Activated B cell treated with CpG ODN at 0.5 μM for 24 hours (primary cell): Measurements from ENCODE around the gene TGFBRAP1. TPM values are rescaled to one million over a fixed set of nuclear protein-coding genes. Genes with fewer than 3 reads are reported as not detected.

Source experiments
- ATAC-seq: fragments of 200-7000 bp; cut with Tn5 transposase; one replicate; pipeline ENCODE4 v1.10.0; 2021; ENCODE audit warnings: low read depth, mild to moderate bottlenecking, moderate library complexity
- CTCF ChIA-PET: fragments of 350-600 bp; sonication (Branson Sonifier 250); formaldehyde crosslinking; loops from one replicate; lab custom pipeline; 2021; ENCODE audit warnings: antibody characterized with exemption; lab: Charles Lee
- POLR2A ChIA-PET: fragments of 350-600 bp; sonication (Branson Sonifier 250); formaldehyde crosslinking; loops from one replicate; lab custom pipeline; 2021; ENCODE audit warnings: antibody characterized with exemption; lab: Charles Lee
- DNase-seq: peaks from one replicate; pipeline ENCODE4 v3.0.0; 2022
- H3K27ac Mint-ChIP-seq: one replicate; pipeline ENCODE4 v1.8.0; 2020; ENCODE audit warnings: mixed read lengths
- H3K27me3 Mint-ChIP-seq: one replicate; pipeline ENCODE4 v1.8.0; 2021; ENCODE audit warnings: mixed read lengths
- H3K36me3 Mint-ChIP-seq: one replicate; pipeline ENCODE4 v1.8.0; 2021; ENCODE audit warnings: low read depth, mixed read lengths
- H3K4me1 Mint-ChIP-seq: one replicate; pipeline ENCODE4 v1.8.0; 2021; ENCODE audit warnings: mixed read lengths
- H3K4me3 Mint-ChIP-seq: one replicate; pipeline ENCODE4 v1.8.0; 2020; ENCODE audit warnings: mild to moderate bottlenecking, mixed read lengths
- H3K9me3 Mint-ChIP-seq: one replicate; pipeline ENCODE4 v1.8.0; 2020; ENCODE audit warnings: mixed read lengths
- CTCF ChIP-seq: fragments of 200-600 bp; IDR thresholded peaks from one replicate; pipeline ENCODE4 v1.8.0; 2022; ENCODE audit warnings: antibody characterized with exemption, mild to moderate bottlenecking
- intact Hi-C: fragments of 100-400 bp; cut with micrococcal nuclease; formaldehyde crosslinking; loops from one replicate; pipeline ENCODE4 v1.15.1; 2024
- total RNA-seq: library from RNA; stranded (reverse); gene quantifications from 2 replicates; pipeline ENCODE4 v1.2.3, GENCODE V29; 2022

The TGFBRAP1 gene
- total RNA-seq, 1 donor from 2014 or later, result 25.2 TPM

GRCh38 chr2:105279126-105279525, 50.4 kb downstream of the TGFBRAP1 start:
- TF ChIP-seq CTCF, result no peak
- ATAC-seq (no peak), DNase-seq (no peak)
- no peak overlapping the region for H3K27ac Mint-ChIP-seq
- intact Hi-C loops, result no loop called here
- no peaks in the 10 kb centered on the region for H3K4me1 Mint-ChIP-seq
- no peak overlapping the region for H3K4me3 Mint-ChIP-seq
- peaks cover 95% of the 10 kb centered on the region for H3K36me3 Mint-ChIP-seq
- CTCF ChIA-PET, result no interaction called here
- H3K27me3 Mint-ChIP-seq, result no peaks in the 10 kb centered on the region
- no peaks in the 10 kb centered on the region for H3K9me3 Mint-ChIP-seq
- POLR2A ChIA-PET, result no interaction called here

GRCh38 chr2:105278654-105279053, 50.9 kb downstream of the TGFBRAP1 start:
- Mint-ChIP-seq H3K27ac (no peak overlapping the region), H3K36me3 (peaks cover 96% of the 10 kb centered on the region), H3K4me1 (no peaks in the 10 kb centered on the region), H3K9me3 (no peaks in the 10 kb centered on the region), H3K4me3 (no peak overlapping the region), H3K27me3 (no peaks in the 10 kb centered on the region)
- no peak for TF ChIP-seq CTCF
- CTCF ChIA-PET, result no interaction called here
- ATAC-seq (no peak), DNase-seq (no peak)
- POLR2A ChIA-PET, result no interaction called here
- intact Hi-C loops, result no loop called here

- POLR2A ChIA-PET, result no interaction called here
- Mint-ChIP-seq H3K4me3 (no peak overlapping the region), H3K36me3 (peaks cover 98% of the 10 kb centered on the region), H3K4me1 (no peaks in the 10 kb centered on the region), H3K27me3 (no peaks in the 10 kb centered on the region), H3K27ac (no peak overlapping the region), H3K9me3 (no peaks in the 10 kb centered on the region)
- no peak for TF ChIP-seq CTCF
- ATAC-seq (no peak), DNase-seq (no peak)
- CTCF ChIA-PET, result no interaction called here
- intact Hi-C loops, result no loop called here
Measured at GRCh38 chr2:105274046-105274445, 55.5 kb downstream of the TGFBRAP1 start.

- no peak overlapping the region for H3K27ac Mint-ChIP-seq
- no peaks in the 10 kb centered on the region for H3K4me1 Mint-ChIP-seq
- ChIA-PET CTCF (no interaction called here), POLR2A (no interaction called here)
- peaks cover 98% of the 10 kb centered on the region for H3K36me3 Mint-ChIP-seq
- DNase-seq, result no peak
- TF ChIP-seq CTCF, result no peak
- intact Hi-C loops, result no loop called here
- no peak overlapping the region for H3K4me3 Mint-ChIP-seq
- H3K9me3 Mint-ChIP-seq, result no peaks in the 10 kb centered on the region
- no peak for ATAC-seq
- H3K27me3 Mint-ChIP-seq, result no peaks in the 10 kb centered on the region
Measured at GRCh38 chr2:105272176-105272575, 57.4 kb downstream of the TGFBRAP1 start.

GRCh38 chr2:105271393-105272045, 58.0 kb downstream of the TGFBRAP1 start:
- ATAC-seq, result no peak
- intact Hi-C loops, result no loop called here
- Mint-ChIP-seq H3K27me3 (no peaks in the 10 kb centered on the region), H3K4me3 (no peak overlapping the region), H3K4me1 (no peaks in the 10 kb centered on the region), H3K36me3 (peaks cover 98% of the 10 kb centered on the region), H3K27ac (no peak overlapping the region), H3K9me3 (no peaks in the 10 kb centered on the region)
- ChIA-PET POLR2A (no interaction called here), CTCF (no interaction called here)
- no peak for TF ChIP-seq CTCF
- no peak for DNase-seq
